GM18498 (cell line): ENCODE data around the gene CCDC184.

ENCODE experiments used
- ATAC-seq: cut with Tn5 transposase; IDR thresholded peaks from one replicate; pipeline ENCODE4 v1.9.1; 2021; ENCODE audit warnings: mild to moderate bottlenecking, moderate library complexity; ENCODE audit not compliant: unreplicated experiment

Gene CCDC184

GRCh38 chr12:48177982-48178381 lies 5.5 kb upstream of the CCDC184 start:
- no peak for ATAC-seq

GRCh38 chr12:48179466-48179865 lies 4.0 kb upstream of the CCDC184 start:
- no peak for ATAC-seq

- ATAC-seq, result no peak
Measured at GRCh38 chr12:48180424-48180823, 3.0 kb upstream of the CCDC184 start.

GRCh38 chr12:48180857-48181495 lies 2.5 kb upstream of the CCDC184 start:
- no peak for ATAC-seq

GRCh38 chr12:48182631-48183030 lies 813 bp upstream of the CCDC184 start:
- peak; percentile 3 for ATAC-seq

- ATAC-seq, result peak; percentile 21
Measured at GRCh38 chr12:48183876-48184548, 568 bp downstream of the CCDC184 start.

GRCh38 chr12:48184549-48184922 lies 1.1 kb downstream of the CCDC184 start:
- no peak for ATAC-seq

GRCh38 chr12:48185181-48185919 lies 1.9 kb downstream of the CCDC184 start:
- no peak for ATAC-seq

- no peak for ATAC-seq
Measured at GRCh38 chr12:48187916-48188695, 4.7 kb downstream of the CCDC184 start.

GRCh38 chr12:48189331-48190125 lies 6.1 kb downstream of the CCDC184 start:
- ATAC-seq, result peak; percentile 74

GRCh38 chr12:48191096-48191495 lies 7.7 kb downstream of the CCDC184 start:
- no peak for ATAC-seq

- no peak for ATAC-seq
Measured at GRCh38 chr12:48192861-48193260, 9.4 kb downstream of the CCDC184 start.

- no peak for ATAC-seq
Measured at GRCh38 chr12:48193623-48194022, 10.2 kb downstream of the CCDC184 start.

GRCh38 chr12:48194799-48195201 lies 11.4 kb downstream of the CCDC184 start:
- ATAC-seq, result no peak

GRCh38 chr12:48197549-48197970 lies 14.1 kb downstream of the CCDC184 start:
- peak; percentile 25 for ATAC-seq

GRCh38 chr12:48197971-48198671 lies 14.7 kb downstream of the CCDC184 start:
- ATAC-seq, result peak; percentile 100

GRCh38 chr12:48198672-48198971 lies 15.2 kb downstream of the CCDC184 start:
- ATAC-seq, result peak; percentile 10

GRCh38 chr12:48198985-48199384 lies 15.5 kb downstream of the CCDC184 start:
- ATAC-seq, result no peak

GRCh38 chr12:48199774-48200221 lies 16.4 kb downstream of the CCDC184 start:
- ATAC-seq, result no peak

GRCh38 chr12:48201091-48201490 lies 17.6 kb downstream of the CCDC184 start:
- no peak for ATAC-seq
